ENCODE results near the gene KIF15. TPM values are rescaled to one million over a fixed set of nuclear protein-coding genes. Genes with fewer than 3 reads are reported as not detected.
"Not testable (repeated sequence)": the region's sequence is repeated elsewhere in the genome, so short reads cannot be mapped to it uniquely, and the experiment has no call there.

KIF15 gene
- total and polyA plus RNA-seq, 3 donors from 2014 or later: 10.1 to 26.5 (median 16.7) TPM

GRCh38 chr3:44848634-44849033, 87.0 kb downstream of the KIF15 start:
- TF ChIP-seq POLR2A (IDR thresholded peaks at IDR 0.05): no peak
- no peak for TF ChIP-seq CTCF (IDR thresholded peaks at IDR 0.05)
- Histone ChIP-seq H3K36me3 (ENCODE audit: low read depth, missing control alignments) (no peaks in the 10 kb centered on the region), H3K4me1 (peaks cover 4% of the 10 kb centered on the region), H3K9me3 (no peaks in the 10 kb centered on the region), H3K27ac (no peak overlapping the region), H3K27me3 (no peaks in the 10 kb centered on the region), H3K4me3 (no peak overlapping the region)
- 76 to 91% methylated on average over 1 of the region's 1 CpG for WGBS, 2 donors
- no peak for DNase-seq
- intact Hi-C loops (cut with DNase I; ENCODE audit: low total_unique reads): no loop called here

DNA sequence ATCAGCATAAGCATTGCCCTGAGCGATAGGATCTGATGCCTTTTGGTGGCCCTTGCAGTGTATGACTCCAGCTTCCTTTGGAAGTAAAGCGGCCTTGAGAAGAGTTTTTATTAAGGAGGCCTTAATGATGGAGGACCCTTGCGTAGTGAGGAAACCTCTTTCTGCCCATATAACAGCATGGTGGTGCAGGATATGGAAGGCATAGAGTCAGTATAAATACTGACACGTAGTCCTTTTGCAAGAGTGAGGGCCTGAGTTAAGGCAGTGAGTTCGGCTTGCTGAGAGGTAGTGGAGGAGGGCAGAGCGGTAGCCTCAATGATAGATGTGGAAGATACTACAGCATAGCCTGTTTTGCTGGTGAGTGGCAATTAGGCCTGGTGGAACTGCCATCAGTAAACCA, 95.1 kb downstream of the KIF15 start:
- H3K4me3 ChIP-seq; H3K27me3 ChIP-seq; H3K9me3 ChIP-seq; H3K27ac ChIP-seq; DNase-seq; H3K36me3 ChIP-seq (ENCODE audit: low read depth, missing control alignments); H3K4me1 ChIP-seq; intact Hi-C loops (cut with DNase I; ENCODE audit: low total_unique reads): not testable (repeated sequence)
- WGBS, 2 donors: 94 to 98% methylated on average over 6 of the region's 6 CpGs

DNA sequence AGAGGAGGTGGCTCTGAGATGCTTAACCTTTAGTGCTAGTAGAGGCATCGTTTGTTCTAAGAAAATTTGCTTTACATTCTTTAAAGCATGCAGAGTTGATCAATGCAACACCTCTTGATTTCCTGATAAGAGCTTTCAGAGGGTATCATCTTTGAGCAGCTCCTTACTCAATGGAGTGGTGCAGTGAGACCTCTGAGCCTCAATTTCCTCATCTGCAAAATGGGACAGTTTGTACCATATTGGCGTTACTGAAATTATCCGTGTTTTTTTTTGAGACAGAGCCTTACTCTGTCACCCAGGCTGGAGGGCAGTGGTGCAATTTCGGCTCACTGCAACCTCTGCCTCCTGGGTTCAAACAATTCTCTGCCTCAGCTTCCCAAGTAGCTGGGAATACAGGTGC, 98.5 kb downstream of the KIF15 start:
- Histone ChIP-seq H3K27me3 (no peaks in the 10 kb centered on the region), H3K9me3 (no peaks in the 10 kb centered on the region), H3K4me1 (no peaks in the 10 kb centered on the region), H3K4me3 (no peak overlapping the region), H3K36me3 (ENCODE audit: low read depth, missing control alignments) (no peaks in the 10 kb centered on the region), H3K27ac (no peak overlapping the region)
- WGBS, 2 donors: 90 to 92% methylated on average over 4 of the region's 4 CpGs
- intact Hi-C loops (cut with DNase I; ENCODE audit: low total_unique reads): no loop called here
- TF ChIP-seq CTCF (IDR thresholded peaks at IDR 0.05): no peak
- TF ChIP-seq POLR2A (IDR thresholded peaks at IDR 0.05): no peak
- no peak for DNase-seq

GRCh38 chr3:44861412-44862225, 100.0 kb downstream of the KIF15 start, which contains the start of gene TMEM42:
TMEM42 (plus strand) TSS chr3:44861912; CDS start chr3:44861925, 13 bp downstream.
- H3K27me3 ChIP-seq: no peaks in the 10 kb centered on the region
- peak; percentile 93 for DNase-seq
- H3K9me3 ChIP-seq: no peaks in the 10 kb centered on the region
- H3K36me3 ChIP-seq (ENCODE audit: low read depth, missing control alignments): no peaks in the 10 kb centered on the region
- peak within 1 kb of the TSS; percentile 64 to 80 for H3K4me3 ChIP-seq
- intact Hi-C loops (cut with DNase I; ENCODE audit: low total_unique reads): no loop called here
- WGBS, 2 donors: 0 to 3% methylated on average over 4 to 48 of the region's 91 CpGs
- no peaks in the 10 kb centered on the region for H3K4me1 ChIP-seq
- TF ChIP-seq CTCF (IDR thresholded peaks at IDR 0.05): no peak
- peak; percentile 19 for TF ChIP-seq POLR2A (IDR thresholded peaks at IDR 0.05)
- peak within 1 kb of the TSS; percentile 84 to 89 for H3K27ac ChIP-seq

DNA sequence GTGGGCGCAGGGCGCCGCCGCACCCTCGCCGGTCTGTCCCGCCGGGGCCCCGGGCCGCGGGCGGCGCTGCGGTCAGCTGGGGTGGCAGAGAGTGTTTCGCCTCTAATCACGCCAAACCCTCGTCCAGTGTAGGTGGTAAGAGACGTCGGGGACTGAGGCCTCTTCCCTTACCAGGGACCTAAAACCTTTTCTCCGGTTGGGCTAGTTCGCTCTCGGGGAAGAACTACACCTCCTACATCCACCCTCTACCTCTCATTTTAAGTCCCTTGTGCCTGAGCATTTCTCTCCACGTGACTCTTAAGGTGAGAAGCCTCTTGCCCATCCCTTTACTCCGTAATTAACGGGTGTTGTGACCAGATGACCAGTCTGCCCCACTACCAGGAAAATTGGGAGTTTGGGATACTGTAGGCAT, 100.6 kb downstream of the KIF15 start:
- Histone ChIP-seq H3K36me3 (ENCODE audit: low read depth, missing control alignments) (no peaks in the 10 kb centered on the region), H3K4me1 (no peaks in the 10 kb centered on the region), H3K9me3 (no peaks in the 10 kb centered on the region), H3K27ac (peak overlapping the region in 1 of 2 donors; percentile 89), H3K27me3 (no peaks in the 10 kb centered on the region), H3K4me3 (peak overlapping the region; percentile 64 to 80)
- peak; percentile 30 for DNase-seq
- WGBS, 2 donors: 0 to 1% methylated on average over 17 to 18 of the region's 25 CpGs
- TF ChIP-seq CTCF (IDR thresholded peaks at IDR 0.05) (no peak), POLR2A (IDR thresholded peaks at IDR 0.05) (no peak)
- intact Hi-C loops (cut with DNase I; ENCODE audit: low total_unique reads): no loop called here

All from testis (tissue), 3 donors.